Kidney (tissue), 14 donors: ENCODE results near the gene NAT8L. TPM values are rescaled to one million over a fixed set of nuclear protein-coding genes. Genes with fewer than 3 reads are reported as not detected.

Experiments
- DNase-seq, 5 donors: peaks; one replicate each; pipeline ENCODE4 v3.0.0-alpha.2; 2013 to 2020
- FAIRE-seq: peaks from 2 replicates; lab custom pipeline; 2012; peaks lifted over from hg19 to GRCh38; lab: Jason Lieb, UNC
- H3K27ac ChIP-seq, 2 donors: one replicate each; pipeline ENCODE4 v1.7.0; 2013; ENCODE audit warnings: low read depth in 2 of 2, low read length in 2 of 2, inconsistent platforms in 1 of 2
- H3K27me3 ChIP-seq: one replicate; pipeline ENCODE4 v1.7.1; 2013; ENCODE audit warnings: low read length, inconsistent platforms; ENCODE audit not compliant: control insufficient read depth, insufficient read depth
- H3K36me3 ChIP-seq, 3 donors: one replicate each; pipeline versions ENCODE4 v1.7.0 to v1.7.1; 2013; ENCODE audit warnings: low read length in 3 of 3, control low read depth in 1 of 3, inconsistent platforms in 1 of 3; ENCODE audit not compliant: insufficient read depth in 3 of 3, control insufficient read depth in 2 of 3
- H3K4me1 ChIP-seq, 3 donors: one replicate each; pipeline versions ENCODE4 v1.7.0 to v1.7.1; 2013; ENCODE audit warnings: low read length in 3 of 3, inconsistent platforms in 1 of 3, low read depth in 1 of 3; ENCODE audit not compliant: control insufficient read depth in 2 of 3, insufficient read depth in 2 of 3
- H3K4me3 ChIP-seq, 3 donors: one replicate each; pipeline versions ENCODE4 v1.7.0 to v1.8.1; 2013; ENCODE audit warnings: low read length in 3 of 3, control low read depth in 1 of 3, inconsistent platforms in 1 of 3
- H3K9ac ChIP-seq, 3 donors: one replicate each; pipeline versions ENCODE4 v1.7.0 to v1.7.1; 2013; ENCODE audit warnings: low read length in 3 of 3, control low read depth in 1 of 3, inconsistent platforms in 1 of 3
- H3K9me3 ChIP-seq, 3 donors: one replicate each; pipeline versions ENCODE4 v1.7.0 to v1.7.1; 2013; ENCODE audit warnings: low read length in 3 of 3, control low read depth in 1 of 3, inconsistent platforms in 1 of 3; ENCODE audit not compliant: control insufficient read depth in 2 of 3, insufficient read depth in 1 of 3
- CTCF ChIP-seq: IDR thresholded peaks from 3 replicates; pipeline ENCODE4 v1.5.1; 2012; ENCODE audit warnings: mild to moderate bottlenecking, moderate library complexity, borderline replicate concordance; ENCODE audit not compliant: insufficient read depth; ENCODE audit errors: extremely low read depth
- intact Hi-C: fragments of 100-400 bp; cut with DNase I; formaldehyde crosslinking; loops from one replicate; pipeline ENCODE4 v1.11.1; 2022
- polyA plus RNA-seq: library from polyadenylated mRNA; stranded (reverse); fragments of 350-450 nt; fragmentation: Illumina TruSeq; extraction: RNeasy Lipid Tissue Mini Kit (QIAGEN cat#74804); gene quantifications from one replicate; pipeline ENCODE4 v1.2.3, GENCODE V29; 2014; ENCODE audit warnings: low read depth, low replicate concordance; ENCODE audit not compliant: insufficient read depth
- total RNA-seq: library from RNA; stranded (reverse); fragmentation: NEBNext Ultra II Directional; extraction: Animal tissue kit (Norgen Biotek cat#: 25700); gene quantifications from one replicate; pipeline ENCODE4 v1.2.1, GENCODE V29; 2021
- donor health status: control.
- donor health status: control.
- donor health status: control.
- donor health status: control.
- donor health status: control.
- donor health status: DM: yes; HTN: yes; CAD: no.
- donor health status: Normal renal cell carcinoma (clear cell type).

Gene NAT8L
- total and polyA plus RNA-seq, 2 donors from 2014 or later: 2.7 to 12.5 TPM

GRCh38 chr4:2045518-2045951 is 13.6 kb upstream of the NAT8L start:
- H3K4me1 ChIP-seq: peaks cover 0 to 4% (median 0%) of the 10 kb centered on the region in 3 donors
- intact Hi-C loops: no loop called here
- no peak for TF ChIP-seq CTCF
- H3K9ac ChIP-seq: no peak overlapping the region
- no peak overlapping the region for H3K27ac ChIP-seq
- no peaks in the 10 kb centered on the region for H3K9me3 ChIP-seq
- no peaks in the 10 kb centered on the region for H3K36me3 ChIP-seq
- no peaks in the 10 kb centered on the region for H3K27me3 ChIP-seq
- DNase-seq (peak in 1 of 5 donors; percentile 45), FAIRE-seq (no peak)
- H3K4me3 ChIP-seq: no peak overlapping the region

GRCh38 chr4:2046031-2046961 is 12.8 kb upstream of the NAT8L start:
- Histone ChIP-seq H3K9me3 (no peaks in the 10 kb centered on the region), H3K27me3 (no peaks in the 10 kb centered on the region), H3K9ac (no peak overlapping the region), H3K36me3 (no peaks in the 10 kb centered on the region), H3K4me1 (peaks cover 0 to 3% (median 0%) of the 10 kb centered on the region in 3 donors), H3K27ac (no peak overlapping the region), H3K4me3 (no peak overlapping the region)
- FAIRE-seq (no peak), DNase-seq (peak in 2 of 5 donors; percentile 45 to 69)
- no peak for TF ChIP-seq CTCF
- intact Hi-C loops: no loop called here

- H3K9me3 ChIP-seq: no peaks in the 10 kb centered on the region
- H3K27me3 ChIP-seq: no peaks in the 10 kb centered on the region
- no peak overlapping the region for H3K9ac ChIP-seq
- DNase-seq (peak in 2 of 5 donors; percentile 50 to 73), FAIRE-seq (no peak)
- no peak overlapping the region for H3K27ac ChIP-seq
- no peaks in the 10 kb centered on the region for H3K36me3 ChIP-seq
- TF ChIP-seq CTCF: no peak
- no peak overlapping the region for H3K4me3 ChIP-seq
- no peaks in the 10 kb centered on the region for H3K4me1 ChIP-seq
- intact Hi-C loops: no loop called here
Observed at GRCh38 chr4:2047031-2047660, 12.0 kb upstream of the NAT8L start.
